Measurements from ENCODE around the gene HAGHL.

Gene HAGHL

GRCh38 chr16:726438-727290 lies at the start of gene HAGHL, which contains the start of gene CCDC78:
TSS of gene HAGHL (plus strand) at chr16:727106. CDS start at chr16:727510, 404 bp downstream.
TSS of gene CCDC78 (minus strand) at chr16:726443. CDS start at chr16:726367, 76 bp downstream.
- DNase-seq = peak; percentile 50

- DNase-seq = no peak
Measured at GRCh38 chr16:677316-678190, 49.4 kb upstream of the HAGHL start.

DNA sequence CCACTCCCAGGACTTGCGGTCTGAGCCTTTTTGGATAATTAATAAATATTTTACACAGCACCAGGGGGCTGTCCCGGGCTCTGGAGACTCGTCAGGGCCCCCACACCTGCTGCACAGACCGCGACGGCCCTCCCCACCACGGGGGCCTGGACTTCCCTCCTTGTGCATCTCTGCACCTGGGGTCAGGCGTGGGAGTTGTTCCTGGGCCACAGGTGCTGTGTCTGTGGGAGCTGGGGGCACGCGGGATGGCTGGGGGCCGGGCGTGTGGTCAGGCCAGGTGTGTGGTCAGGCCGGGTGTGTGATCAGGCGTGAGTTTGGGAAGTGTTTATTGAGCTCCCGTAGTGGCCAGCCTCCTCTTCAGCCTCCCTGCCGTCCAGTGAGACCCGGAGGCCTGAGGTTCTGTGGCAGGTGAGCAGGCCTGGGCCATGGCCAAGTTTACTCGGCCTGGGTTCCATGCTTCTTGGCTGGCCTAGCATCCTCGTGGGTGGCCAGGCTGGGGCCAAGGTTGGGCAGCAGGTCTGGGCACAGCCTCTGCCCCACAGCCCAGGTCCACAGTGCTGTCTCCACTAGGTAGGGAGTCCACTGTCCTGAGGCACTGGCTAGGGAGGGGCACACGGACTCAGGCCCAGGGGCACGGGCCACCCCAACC lies 48.6 kb upstream of the HAGHL start:
- no peak for DNase-seq

GRCh38 chr16:678858-679813 lies 47.8 kb upstream of the HAGHL start:
- peak; percentile 35 for DNase-seq

- peak; percentile 91 for DNase-seq
Measured at GRCh38 chr16:679814-680624, 46.9 kb upstream of the HAGHL start, which contains the start of gene STUB1. TSS of gene STUB1 (plus strand) at chr16:680410. CDS start at chr16:680526, 116 bp downstream.

GRCh38 chr16:680625-680945 lies 46.3 kb upstream of the HAGHL start:
- DNase-seq = no peak

DNA sequence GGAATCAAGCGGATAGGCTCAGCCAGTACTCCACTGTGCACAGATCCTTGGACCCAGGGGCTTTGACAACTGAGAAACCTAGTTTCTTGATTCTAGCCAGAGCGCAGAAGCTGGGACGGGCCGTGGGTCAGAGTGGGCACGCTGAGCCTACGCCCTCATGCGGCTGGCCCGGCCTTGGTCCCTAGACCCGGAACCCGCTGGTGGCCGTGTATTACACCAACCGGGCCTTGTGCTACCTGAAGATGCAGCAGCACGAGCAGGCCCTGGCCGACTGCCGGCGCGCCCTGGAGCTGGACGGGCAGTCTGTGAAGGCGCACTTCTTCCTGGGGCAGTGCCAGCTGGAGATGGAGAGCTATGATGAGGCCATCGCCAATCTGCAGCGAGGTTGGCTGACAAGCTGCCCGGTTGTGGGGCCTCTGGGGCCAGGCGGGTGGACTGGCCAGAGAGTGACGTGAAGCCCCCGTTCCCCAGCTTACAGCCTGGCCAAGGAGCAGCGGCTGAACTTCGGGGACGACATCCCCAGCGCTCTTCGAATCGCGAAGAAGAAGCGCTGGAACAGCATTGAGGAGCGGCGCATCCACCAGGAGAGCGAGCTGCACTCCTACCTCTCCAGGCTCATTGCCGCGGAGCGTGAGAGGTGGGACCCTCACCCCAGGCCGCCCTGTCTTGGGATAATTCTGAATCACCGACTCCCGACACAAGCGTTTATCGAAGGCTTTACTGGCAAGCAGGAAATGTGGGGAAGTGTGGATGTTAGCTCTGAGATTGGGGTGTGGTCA lies 45.8 kb upstream of the HAGHL start:
- DNase-seq = no peak

DNA sequence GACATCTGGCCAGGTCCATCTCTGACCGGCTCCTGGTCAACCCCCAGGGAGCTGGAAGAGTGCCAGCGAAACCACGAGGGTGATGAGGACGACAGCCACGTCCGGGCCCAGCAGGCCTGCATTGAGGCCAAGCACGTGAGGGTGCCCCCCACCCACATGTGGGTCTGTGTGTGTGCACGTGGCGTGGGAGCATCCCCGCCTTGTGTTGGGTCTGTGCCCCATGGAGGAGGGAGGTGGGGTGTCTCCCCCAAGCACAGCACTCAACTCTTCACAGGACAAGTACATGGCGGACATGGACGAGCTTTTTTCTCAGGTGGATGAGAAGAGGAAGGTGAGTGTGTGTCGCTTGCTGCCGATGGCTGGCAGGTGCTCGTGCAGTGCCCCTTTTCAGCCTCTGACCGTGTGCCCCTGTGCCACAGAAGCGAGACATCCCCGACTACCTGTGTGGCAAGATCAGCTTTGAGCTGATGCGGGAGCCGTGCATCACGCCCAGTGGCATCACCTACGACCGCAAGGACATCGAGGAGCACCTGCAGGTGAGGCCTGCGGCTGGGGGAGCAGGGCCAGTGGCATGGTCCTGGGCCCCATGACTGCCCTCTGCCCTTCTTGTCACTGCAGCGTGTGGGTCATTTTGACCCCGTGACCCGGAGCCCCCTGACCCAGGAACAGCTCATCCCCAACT lies 45.0 kb upstream of the HAGHL start:
- no peak for DNase-seq

- DNase-seq = no peak
Measured at GRCh38 chr16:682493-683395, 44.2 kb upstream of the HAGHL start.

DNA sequence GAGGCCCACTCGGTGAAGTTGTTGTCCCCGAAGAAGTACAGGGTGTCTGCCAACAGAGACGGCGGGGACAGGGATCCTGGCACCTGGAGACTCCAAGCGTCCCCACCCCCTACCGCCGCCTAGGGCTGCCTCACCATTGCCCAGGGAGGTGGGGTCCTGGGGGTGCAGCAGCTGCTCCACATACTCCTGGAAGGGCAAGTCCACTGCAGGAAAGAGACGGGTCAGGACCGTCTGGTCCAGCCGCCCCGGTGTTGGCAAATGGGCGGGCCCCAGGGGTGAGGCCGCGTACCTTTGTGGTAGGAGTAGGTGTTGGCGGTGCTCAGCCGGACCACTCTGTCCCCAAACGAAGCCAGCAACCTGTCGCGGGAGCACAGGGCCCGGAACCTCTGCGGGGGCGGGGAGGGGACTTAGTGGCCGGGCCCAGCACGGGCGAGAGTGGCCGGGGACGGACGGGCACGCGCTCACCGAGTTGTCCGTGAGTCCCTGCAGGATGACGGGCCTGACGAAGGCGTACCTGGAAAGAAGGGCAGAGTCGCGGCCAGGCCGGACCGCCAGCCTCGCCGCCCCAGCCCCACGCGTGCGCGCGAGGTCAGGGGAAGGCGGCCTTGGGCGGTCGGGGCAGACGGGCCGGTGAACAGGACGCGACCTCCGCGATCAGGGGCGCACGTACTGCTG lies 43.4 kb upstream of the HAGHL start:
- no peak for DNase-seq

- peak; percentile 97 for DNase-seq
Measured at GRCh38 chr16:684071-684794, 42.7 kb upstream of the HAGHL start, which contains the start of gene JMJD8. TSS of gene JMJD8 (minus strand) at chr16:684334. CDS start at chr16:684319, 15 bp downstream.

DNA sequence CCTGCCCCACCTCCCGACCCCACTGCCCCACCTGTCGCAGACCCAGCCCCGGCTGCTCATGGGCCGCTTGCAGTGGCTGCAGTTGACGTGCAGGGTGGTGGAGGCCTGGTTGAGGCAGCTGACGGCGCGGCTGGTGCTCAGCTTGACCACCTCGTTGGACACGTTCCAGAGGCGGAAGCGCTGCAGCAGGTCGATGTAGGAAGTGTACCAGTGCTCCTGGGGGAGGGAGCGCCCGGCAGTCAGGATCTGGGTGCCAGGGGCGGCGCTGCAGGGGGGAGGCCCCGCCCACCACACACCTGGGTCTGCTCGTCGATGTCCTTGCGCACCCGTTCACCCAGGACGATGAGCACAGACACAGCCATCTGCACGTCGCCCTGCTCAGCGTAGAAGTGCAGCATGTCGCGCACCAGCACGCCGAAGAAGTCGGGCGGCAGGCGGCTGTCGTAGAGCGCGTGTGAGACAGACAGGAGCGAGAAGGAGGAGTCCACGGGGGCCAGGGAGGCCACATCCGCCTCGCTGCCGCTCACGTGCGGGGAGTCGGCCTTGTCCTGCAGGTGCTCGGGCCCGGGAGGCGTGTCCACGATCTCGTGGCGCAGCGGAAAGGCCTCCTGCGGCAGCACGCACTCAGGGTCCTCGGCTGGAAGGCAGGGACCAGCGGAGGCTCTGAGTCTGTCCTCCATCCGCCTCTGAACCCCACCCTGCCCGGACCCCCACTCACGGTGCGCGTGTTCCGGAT lies 41.8 kb upstream of the HAGHL start:
- no peak for DNase-seq

- no peak for DNase-seq
Measured at GRCh38 chr16:685967-686366, 40.9 kb upstream of the HAGHL start.

DNA sequence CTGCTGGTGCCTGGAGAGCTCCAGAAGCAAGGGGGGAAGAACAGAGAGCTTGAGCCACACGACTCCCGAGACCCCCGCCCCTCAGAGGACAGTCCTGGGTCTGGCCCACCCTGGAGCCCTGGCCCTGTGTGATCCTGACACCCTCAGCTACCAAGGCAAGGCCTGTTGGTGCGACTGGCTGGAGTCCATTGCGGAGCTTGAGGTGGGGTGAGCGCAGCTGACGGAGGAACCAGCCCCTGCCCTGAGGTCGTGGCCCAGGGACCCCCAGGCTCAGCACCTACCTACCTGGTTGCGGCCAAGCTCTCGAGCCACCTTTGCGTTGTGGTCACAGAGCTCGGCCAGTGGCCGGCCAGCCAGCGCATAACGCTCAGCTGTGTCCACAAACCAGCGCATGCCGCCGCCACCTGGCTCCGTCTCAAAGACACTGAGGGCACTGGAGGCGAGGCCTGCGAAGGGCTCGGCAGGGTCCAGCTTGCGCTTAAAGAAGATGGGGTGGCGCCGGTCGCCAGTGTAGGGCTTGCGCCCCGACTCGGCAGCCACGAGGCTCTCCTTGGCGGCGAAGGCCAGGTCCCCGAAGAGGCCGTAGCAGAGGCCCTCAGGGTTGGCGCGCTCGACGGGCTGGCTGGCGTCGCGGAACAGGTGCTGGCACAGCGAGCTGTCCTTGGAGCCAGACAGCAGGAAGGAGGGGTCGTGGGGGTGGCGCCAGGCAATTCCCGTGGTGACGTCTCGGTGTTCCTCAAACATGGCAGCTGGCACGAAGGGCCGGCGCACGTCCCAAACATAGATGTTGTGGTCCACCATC lies 40.2 kb upstream of the HAGHL start:
- DNase-seq = no peak

GRCh38 chr16:687499-687898 lies 39.4 kb upstream of the HAGHL start:
- DNase-seq = no peak
